Thyroid gland (tissue), 4 donors: ENCODE data around the gene ACAD10.

Experiments
- CTCF ChIP-seq, 6 experiments: fragments of 200-600 bp in 3 of 6; fragments of 450-650 bp in 3 of 6; sonication (generic) in 3 of 6; IDR thresholded peaks; one replicate each; pipeline ENCODE4 v1.5.1; 2016 to 2019; ENCODE audit warnings: antibody characterized with exemption in 6 of 6, mild to moderate bottlenecking in 2 of 6, inconsistent platforms in 1 of 6, moderate library complexity in 1 of 6
- POLR2A ChIP-seq, 2 donors: fragments of 450-650 bp; IDR thresholded peaks; one replicate each; pipeline ENCODE4 v1.6.1; 2017; ENCODE audit warnings: antibody characterized with exemption in 2 of 2, mild to moderate bottlenecking in 2 of 2, moderate library complexity in 1 of 2

- TF ChIP-seq POLR2A (IDR thresholded peaks at IDR 0.05) (no peak), CTCF (IDR thresholded peaks at IDR 0.05) (no peak)
Observed at GRCh38 chr12:111656016-111656415, 29.8 kb upstream of the ACAD10 start.
